Measurements from ENCODE around the gene SEC14L5.

Gene SEC14L5

GRCh38 chr16:5016967-5017677 is 59.0 kb downstream of the SEC14L5 start:
- DNase-seq = no peak

- no peak for DNase-seq
Observed at GRCh38 chr16:5017678-5017969, 59.5 kb downstream of the SEC14L5 start.

DNA sequence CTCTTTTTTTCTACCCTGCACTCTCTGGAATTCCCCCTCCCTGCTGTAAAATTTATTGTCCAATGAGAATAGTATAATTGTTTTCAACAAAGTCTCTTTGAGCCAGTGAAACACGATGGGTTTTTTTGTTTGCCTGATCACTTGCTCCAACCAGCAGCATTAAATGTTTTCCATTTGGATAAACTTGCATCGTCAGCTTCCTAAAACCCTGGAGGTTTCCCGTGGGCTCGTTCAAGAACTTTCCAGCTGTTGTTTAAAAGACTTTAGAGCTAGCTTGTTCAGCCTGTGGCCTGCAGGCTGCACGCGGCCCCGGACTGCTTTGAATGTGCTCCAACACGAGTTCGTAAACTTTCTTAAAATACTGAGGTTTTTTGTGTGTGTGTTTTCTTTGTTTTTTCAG is 60.7 kb downstream of the SEC14L5 start:
- DNase-seq = peak; percentile 56

DNA sequence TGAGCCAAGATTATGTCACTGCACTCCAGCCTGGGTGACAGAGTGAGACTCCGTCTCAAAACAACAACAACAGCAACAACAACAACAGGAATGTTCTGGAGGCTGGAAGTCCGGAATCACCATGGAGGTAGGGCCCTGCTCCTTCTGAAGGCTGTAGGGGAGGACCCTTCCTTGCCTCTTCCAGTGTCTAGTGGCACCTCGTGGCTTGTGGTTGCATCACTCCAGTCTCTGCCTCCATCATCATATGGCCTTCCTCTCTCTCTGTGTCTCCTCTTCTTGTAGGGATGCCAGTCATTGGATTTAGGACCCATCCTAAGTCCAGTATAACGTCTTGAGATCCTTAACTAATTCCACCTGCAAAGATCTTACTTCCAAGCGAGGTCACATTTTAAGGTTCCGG is 61.6 kb downstream of the SEC14L5 start:
- no peak for DNase-seq

DNA sequence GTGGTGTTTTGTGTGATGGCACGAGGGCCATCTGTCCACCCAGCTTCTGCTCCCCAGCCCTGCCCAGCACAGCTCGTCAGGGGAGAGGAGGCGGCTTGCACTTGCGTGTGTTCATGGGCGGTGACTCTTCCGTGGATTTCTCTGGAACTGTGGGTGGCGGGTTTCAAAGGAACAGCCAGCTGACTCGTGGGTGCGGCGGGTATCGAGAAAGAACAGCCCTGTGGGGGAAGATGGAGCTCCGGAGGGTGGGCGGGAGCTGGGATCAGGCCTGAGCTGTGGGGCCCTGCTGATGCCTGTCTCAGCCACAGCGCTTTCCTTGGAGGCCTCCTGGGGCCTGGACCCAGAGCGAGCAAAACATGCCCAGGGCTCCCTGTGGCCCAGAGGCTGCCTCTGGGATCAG is 62.4 kb downstream of the SEC14L5 start:
- DNase-seq = no peak

DNA sequence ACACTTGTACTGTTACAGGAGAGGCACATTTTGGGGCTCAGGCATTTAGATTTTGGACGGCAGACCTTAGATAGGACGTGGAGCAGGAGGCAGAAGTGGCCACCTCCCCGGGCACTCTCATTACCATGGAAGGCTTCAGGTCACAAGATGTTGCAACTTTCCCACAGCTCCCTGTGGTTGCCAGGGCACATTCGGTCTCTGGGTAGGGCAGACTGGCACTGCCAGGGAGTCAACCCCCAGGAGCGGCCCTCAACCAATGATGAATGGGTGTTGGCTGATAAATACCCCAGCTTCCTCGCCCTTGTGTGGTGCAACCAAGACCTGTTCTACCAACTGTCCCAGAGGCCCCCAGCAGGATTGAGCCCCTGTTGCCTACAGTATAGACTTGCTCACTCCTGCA is 64.4 kb downstream of the SEC14L5 start:
- no peak for DNase-seq

GRCh38 chr16:5024632-5025031 is 66.5 kb downstream of the SEC14L5 start:
- no peak for DNase-seq

DNA sequence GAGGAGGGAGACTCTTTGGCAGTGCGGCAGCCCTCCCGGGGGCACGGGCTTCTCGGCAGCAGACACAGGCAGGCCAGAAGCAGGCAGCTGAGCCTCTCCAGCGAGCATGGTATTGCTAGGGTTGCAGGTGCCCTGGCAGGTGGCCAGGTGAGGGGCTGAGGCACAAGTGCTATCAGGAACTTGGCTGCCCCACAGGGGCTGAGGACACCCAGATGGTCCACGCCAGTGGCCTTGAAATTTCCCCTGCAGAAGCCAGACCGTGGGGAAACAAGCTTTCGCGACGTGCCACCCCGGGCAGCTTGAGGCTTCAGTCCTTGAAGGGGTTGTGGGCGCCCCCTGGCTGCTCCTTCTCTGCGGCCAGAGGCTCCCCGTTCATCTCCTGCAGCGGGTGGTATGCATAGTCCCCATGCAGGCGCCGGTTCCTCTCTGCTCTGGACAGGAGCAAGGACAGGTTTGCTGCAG is 67.1 kb downstream of the SEC14L5 start:
- no peak for DNase-seq

DNA sequence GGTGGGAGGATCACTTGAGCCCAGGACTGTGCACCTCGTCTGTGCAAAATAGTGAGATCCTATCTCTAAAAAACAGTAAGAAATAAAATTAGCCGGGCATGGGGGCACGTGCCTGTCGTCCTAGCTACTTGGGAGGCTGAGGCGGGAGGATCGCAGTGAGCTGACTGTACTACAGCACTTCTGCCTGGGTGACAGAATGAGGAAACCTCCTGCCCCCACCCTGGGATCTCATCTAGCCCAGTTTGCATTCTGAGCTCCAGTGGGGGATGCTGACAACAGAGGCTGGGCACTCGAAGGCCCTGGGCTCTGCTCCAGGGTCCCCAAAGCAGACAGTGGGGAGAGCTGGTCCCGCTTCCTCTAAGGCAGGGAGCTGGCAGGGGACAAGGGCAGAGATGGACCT is 68.5 kb downstream of the SEC14L5 start:
- DNase-seq = peak; percentile 25

- DNase-seq = peak; percentile 18
Observed at GRCh38 chr16:5027086-5027485, 69.0 kb downstream of the SEC14L5 start.

DNA sequence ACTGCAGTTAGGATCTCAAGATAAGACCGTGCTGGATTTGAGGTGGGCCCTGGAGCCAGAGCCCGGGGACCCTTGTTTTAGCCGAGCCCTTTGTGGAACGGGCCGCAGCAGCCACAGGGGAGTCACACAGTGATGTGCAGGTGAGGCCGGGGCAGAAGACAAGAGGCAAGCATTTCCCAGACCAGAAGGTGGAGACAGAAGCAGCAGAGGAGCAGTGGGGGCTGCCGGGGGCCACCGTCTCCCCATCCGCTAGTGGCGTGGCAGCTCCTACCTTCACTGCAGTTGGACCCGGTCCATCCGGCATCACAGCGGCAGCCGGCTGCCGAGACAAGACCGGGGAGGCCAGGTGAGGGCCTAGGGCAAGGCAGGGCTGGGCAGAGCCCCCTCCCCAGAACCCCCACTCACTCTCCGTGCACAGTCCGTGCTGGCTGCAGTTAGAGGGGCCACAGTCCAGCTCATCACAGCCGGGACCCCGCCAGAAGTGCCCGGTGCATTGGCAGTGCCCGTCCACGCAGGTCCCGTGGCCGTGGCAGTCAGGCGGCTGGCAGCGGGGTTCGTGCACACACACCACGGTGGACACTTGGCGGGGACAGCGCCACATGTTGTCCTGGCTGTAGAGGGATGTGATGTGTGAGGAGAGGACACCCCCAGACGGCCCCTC is 69.6 kb downstream of the SEC14L5 start:
- DNase-seq = peak; percentile 27

DNA sequence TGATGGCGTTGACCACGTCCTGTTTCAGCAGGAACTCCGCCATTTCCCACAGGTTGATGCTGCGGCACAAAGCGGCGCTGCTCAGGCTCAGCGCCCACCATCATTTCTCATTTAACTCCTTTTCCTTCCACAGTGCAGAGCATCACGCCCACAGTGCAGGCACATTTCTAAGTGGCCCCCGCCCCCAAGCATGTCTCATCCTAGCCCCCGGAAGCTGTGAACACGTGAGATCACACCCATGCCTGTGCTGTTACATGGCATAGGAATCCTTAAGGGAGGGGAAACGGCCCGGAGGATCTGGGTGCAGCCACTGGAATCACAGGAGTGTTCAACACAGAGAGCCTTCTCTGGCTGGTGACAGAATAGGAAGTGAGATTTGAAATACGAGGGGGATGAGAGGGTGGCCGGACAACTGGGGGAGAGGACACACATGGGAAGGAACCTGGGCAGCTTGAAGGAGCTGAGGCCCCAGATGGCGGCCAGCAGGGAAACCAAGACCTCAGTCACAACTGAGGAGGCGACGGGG is 70.9 kb downstream of the SEC14L5 start:
- DNase-seq = peak; percentile 29

GRCh38 chr16:5030251-5030870 is 72.2 kb downstream of the SEC14L5 start:
- DNase-seq = peak; percentile 11

DNA sequence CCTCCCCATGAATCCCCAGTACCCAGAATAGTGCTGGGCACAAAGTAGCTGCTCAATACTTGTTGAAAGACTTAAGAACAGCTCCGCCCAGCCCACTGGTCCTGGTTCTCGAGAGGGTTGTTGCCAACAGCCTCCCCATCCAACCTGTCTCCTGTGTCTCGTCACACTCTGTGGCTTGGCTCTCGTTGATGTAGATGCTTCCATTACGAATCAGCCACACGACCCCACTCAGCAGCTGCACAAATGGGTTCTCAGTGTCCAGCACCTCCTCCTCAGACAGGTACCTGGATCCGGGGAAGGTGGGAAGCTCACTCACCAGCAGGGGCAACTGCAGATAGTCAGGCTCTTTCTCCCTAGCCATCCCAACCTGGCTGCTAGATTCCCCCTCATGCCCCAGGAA is 73.5 kb downstream of the SEC14L5 start:
- peak; percentile 22 for DNase-seq

- no peak for DNase-seq
Observed at GRCh38 chr16:5032748-5033167, 74.6 kb downstream of the SEC14L5 start.

GRCh38 chr16:5033256-5034166 is 75.4 kb downstream of the SEC14L5 start, which contains the start of gene NAGPA:
NAGPA (minus strand) TSS chr16:5033935; CDS start chr16:5033914, 21 bp downstream.
- DNase-seq = peak; percentile 90

- no peak for DNase-seq
Observed at GRCh38 chr16:5034167-5034523, 76.0 kb downstream of the SEC14L5 start.

DNA sequence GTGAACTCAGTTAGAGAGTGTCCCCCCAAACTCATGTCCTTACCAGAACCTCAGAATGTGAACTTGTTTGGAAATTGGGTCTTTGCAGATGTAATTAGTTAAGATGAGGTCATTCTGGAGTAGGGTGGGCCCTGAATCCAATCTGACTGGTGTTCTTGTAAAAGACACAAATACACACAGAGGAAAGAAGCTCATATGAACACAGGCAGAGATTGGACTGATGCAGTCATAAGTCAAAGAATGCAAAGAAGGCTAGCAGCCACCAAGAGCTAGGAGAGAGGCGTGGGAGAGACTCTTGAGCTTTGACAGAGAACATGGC is 77.7 kb downstream of the SEC14L5 start:
- DNase-seq = no peak

GRCh38 chr16:5036228-5037156 is 78.4 kb downstream of the SEC14L5 start:
- peak; percentile 33 for DNase-seq

DNA sequence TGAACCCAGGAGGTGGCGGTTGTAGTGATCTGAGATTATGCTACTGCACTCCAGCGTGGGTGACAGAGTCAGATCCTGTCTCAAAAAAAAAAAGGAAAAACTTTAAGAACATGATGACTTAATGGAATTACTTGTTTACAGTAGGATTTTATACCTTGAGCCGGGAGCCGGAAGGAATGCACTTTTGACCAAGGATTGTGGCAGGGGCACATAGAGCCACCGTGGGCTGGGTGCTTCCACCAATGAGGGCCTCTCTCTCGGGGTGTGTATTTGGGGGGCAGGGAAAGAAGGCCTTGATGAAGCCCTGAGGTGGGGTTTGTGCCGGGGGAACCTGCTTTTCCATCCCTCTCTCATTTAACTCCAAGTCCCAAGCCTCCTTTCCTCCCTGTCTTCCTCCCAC is 82.3 kb downstream of the SEC14L5 start:
- DNase-seq = no peak

- peak; percentile 15 for DNase-seq
Observed at GRCh38 chr16:5041600-5042133, 83.5 kb downstream of the SEC14L5 start.
